Melanocyte of skin (primary cell): Measurements from ENCODE around the gene MYZAP. TPM values are rescaled to one million over a fixed set of nuclear protein-coding genes. Genes with fewer than 3 reads are reported as not detected.

Experiments used
- total RNA-seq, 2 donors: library from RNA; depleted of rRNA; stranded (reverse); fragments of >200 nt; gene quantifications; 2 replicates each; pipeline ENCODE4 v1.2.3, GENCODE V29; 2012

The MYZAP gene
- under 1 TPM in 1 of 2 donors, not detected in 1; under 0.01 TPM for total RNA-seq

DNA sequence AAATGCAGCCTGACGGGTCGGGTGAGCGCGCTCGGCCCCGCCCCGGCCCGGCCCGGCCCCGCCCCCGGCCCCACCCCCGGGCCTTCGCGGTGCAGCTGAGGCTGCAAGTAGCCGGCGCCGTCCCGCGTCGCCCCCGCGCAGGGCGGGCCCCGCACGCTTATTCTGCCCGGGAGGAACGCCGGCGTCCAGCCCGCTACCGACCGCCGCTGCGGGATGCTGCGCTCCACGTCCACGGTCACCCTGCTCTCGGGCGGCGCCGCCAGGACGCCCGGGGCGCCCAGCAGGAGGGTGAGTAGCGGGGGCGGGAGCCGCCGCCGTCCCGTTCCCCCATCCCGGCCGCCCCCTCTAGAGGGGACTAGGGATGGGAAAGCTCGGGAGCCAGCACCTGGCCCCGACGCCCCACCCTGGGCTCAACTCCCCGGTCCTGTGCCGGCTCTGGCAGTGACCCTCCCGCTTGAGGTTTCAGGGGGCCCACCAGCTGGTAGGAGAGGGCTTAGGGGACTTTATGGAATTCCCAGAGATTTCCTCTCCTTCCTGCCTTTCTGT lies at the start of gene MYZAP:
TSS of gene MYZAP (plus strand) at position 83 of the 546 bp plus-strand sequence. CDS start at position 214, 131 bp downstream.

DNA sequence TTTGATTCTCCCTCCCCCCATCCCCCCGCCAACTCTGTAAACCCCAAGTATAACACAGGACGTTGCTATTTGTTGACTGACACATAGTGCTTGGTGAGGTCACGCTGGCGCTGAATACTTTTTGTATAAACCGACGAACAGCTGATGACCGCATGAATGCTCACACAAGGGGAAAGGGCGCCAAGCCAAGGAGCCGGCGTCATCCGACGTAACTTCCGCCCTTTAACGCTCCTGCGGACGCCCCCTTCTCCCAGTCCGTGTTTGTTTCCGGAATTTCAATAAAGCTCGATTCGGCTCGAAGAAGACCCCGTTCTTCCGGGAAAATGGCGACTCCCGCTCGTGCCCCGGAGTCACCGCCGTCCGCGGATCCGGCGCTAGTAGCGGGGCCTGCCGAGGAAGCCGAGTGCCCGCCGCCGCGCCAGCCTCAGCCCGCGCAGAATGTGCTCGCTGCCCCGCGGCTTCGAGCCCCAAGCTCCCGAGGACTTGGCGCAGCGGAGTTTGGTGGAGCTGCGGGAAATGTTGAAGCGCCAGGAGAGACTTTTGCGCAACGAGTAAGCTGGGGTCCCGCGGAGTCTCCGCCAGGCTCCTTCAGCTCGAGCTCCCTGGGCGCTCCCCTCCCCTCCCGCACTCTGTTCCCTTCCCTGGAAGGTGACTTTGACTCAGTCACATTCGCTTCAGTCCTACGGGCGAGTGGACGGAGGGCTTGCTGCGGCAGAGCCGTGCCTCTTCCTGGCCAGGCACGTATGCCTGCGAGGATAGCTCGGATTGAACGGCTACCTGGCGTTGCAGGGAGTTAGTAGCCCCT lies 114.9 kb downstream of the MYZAP start, which contains the start of gene POLR2M:
TSS of gene POLR2M (plus strand) at position 310 of the 805 bp plus-strand sequence. CDS start at position 439, 129 bp downstream.

Other genes starting within 250 kb of the MYZAP start
- gene CGNL1, start 215.4 kb upstream of the MYZAP start, total RNA-seq: under 1 TPM; under 0.01 TPM
- gene POLR2M, start 114.8 kb downstream of the MYZAP start, total RNA-seq: 100 to 1,000 TPM in 1 of 2 donors, 10 to 100 TPM in 1; 86.4 to 263 TPM